ENCODE measurements around the gene TIGD7. TPM values are rescaled to one million over a fixed set of nuclear protein-coding genes. Genes with fewer than 3 reads are reported as not detected.

The TIGD7 gene
- total RNA-seq, 1 experiment from 2014 or later = 4.2 TPM

- Histone ChIP-seq H3K27me3 (ENCODE audit: insufficient read depth, low read length) (no peaks in the 10 kb centered on the region), H4K8ac (replicated peaks; ENCODE audit: insufficient read length, low read depth, low read length) (no peak overlapping the region), H2AFZ (ENCODE audit: low read length) (no peak overlapping the region), H3K79me1 (ENCODE audit: insufficient read depth, low read depth, low read length, poor library complexity, severe bottlenecking) (no peaks in the 10 kb centered on the region), H3K56ac (ENCODE audit: insufficient read length, low read depth, low read length) (no peak overlapping the region), H2BK12ac (ENCODE audit: insufficient read length, low read depth, low read length) (no peak overlapping the region), H4K5ac (ENCODE audit: insufficient read length, low read depth, low read length) (no peak overlapping the region), H3K79me2 (ENCODE audit: insufficient read depth, low read length) (no peaks in the 10 kb centered on the region), H3K4me2 (ENCODE audit: insufficient read depth, insufficient read length, low read length) (no peak overlapping the region), H2BK20ac (ENCODE audit: low read depth, low read length, poor library complexity, severe bottlenecking) (no peak overlapping the region), H3K14ac (ENCODE audit: insufficient read depth, low read length) (no peak overlapping the region), H3K4ac (ENCODE audit: low read depth, low read length) (no peak overlapping the region), H3K9me3 (ENCODE audit: control insufficient read depth, low read depth, low read length) (peaks cover 11% of the 10 kb centered on the region), H2BK15ac (ENCODE audit: low read depth, low read length) (no peak overlapping the region), H3K4me1 (ENCODE audit: insufficient read depth, low read length) (no peaks in the 10 kb centered on the region), H3K9ac (ENCODE audit: extremely low read depth, insufficient read length, low read length) (no peak overlapping the region), H3K23me2 (ENCODE audit: insufficient read length, low read depth, low read length, poor library complexity, severe bottlenecking) (no peaks in the 10 kb centered on the region), H4K20me1 (ENCODE audit: control insufficient read depth, insufficient read depth, insufficient read length) (no peaks in the 10 kb centered on the region), H2BK5ac (ENCODE audit: insufficient read length, low read length) (no peak overlapping the region), H3K18ac (ENCODE audit: insufficient read length, low read depth, low read length) (no peak overlapping the region), H2AK5ac (ENCODE audit: insufficient read length, low read length) (no peak overlapping the region), H3K23ac (ENCODE audit: insufficient read length, low read depth, low read length) (no peak overlapping the region), H2BK120ac (ENCODE audit: low read depth, low read length, poor library complexity, severe bottlenecking) (no peak overlapping the region), H3K27ac (ENCODE audit: insufficient read length, low read depth, low read length) (no peak overlapping the region), H4K91ac (ENCODE audit: insufficient read length, low read depth, low read length) (no peak overlapping the region), H3T11ph (ENCODE audit: low read length) (no peak overlapping the region)
- no peak overlapping the region for H3K27ac Mint-ChIP-seq
- no peaks in the 10 kb centered on the region for H3K36me3 Mint-ChIP-seq (ENCODE audit: insufficient read depth in 1 of 3, low read depth in 3 of 3)
- H3K27me3 Mint-ChIP-seq (ENCODE audit: low read depth) = peaks cover 14% of the 10 kb centered on the region
- DNase-seq = no peak
- no peak overlapping the region for H3K4me3 Mint-ChIP-seq
- no peak for TF ChIP-seq CTCF (conservative IDR thresholded peaks at IDR 0.05)
- no peaks in the 10 kb centered on the region for H3K4me1 Mint-ChIP-seq
- WGBS (ENCODE audit: extremely low coverage, insufficient read length, low lambda C conversion rate) = no CpG with 5 or more reads among the region's 4 CpGs
- peaks cover 58 to 71% of the 10 kb centered on the region in 2 experiments for H3K9me3 Mint-ChIP-seq
Observed at GRCh38 chr16:3348547-3349167, 43.4 kb upstream of the TIGD7 start.

All from H9 (cell line).